Measurements from ENCODE around the gene CABCOCO1. TPM values are rescaled to one million over a fixed set of nuclear protein-coding genes. Genes with fewer than 3 reads are reported as not detected.

Gene CABCOCO1
- total and polyA plus RNA-seq, 2 of the 13 experiments (the other 11 are each of a cell fraction or from before 2014, with no cell fraction given) = not detected

DNA sequence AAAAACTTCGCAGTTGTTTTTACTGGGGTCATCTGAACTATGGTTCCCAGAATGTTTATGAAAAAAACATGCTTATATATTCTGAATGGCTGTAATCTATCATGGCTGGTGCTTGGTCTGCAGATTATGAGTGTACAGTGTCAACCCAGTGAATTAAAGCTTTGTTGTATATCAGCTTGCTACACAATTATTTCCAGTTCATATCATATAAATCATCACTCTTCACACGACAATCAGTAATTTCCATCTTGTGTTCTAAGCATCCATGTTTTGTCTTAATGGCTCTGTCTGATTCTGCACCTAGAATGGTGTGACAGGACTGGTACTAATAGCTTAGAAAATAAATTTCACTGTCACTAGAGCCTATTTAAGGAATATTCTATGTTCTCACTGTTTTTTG lies 83.6 kb downstream of the CABCOCO1 start:
- Histone ChIP-seq H4K20me1 (ENCODE audit: insufficient read depth, low read length) (no peaks in the 10 kb centered on the region), H3K36me3 (replicated peaks in 1 of 2; ENCODE audit: control insufficient read depth in 1 of 2, insufficient read depth in 2 of 2, low read length in 2 of 2) (no peaks in the 10 kb centered on the region), H3K4me1 (ENCODE audit: insufficient read depth, low read length) (peaks cover 26% of the 10 kb centered on the region), H2AFZ (ENCODE audit: low read length) (no peak overlapping the region), H3K4me2 (ENCODE audit: low read depth, low read length) (no peak overlapping the region), H3K79me2 (ENCODE audit: insufficient read depth, low read length) (no peaks in the 10 kb centered on the region), H3K9me3 (ENCODE audit: low read length) (peaks cover 4% of the 10 kb centered on the region; the same call in 1 of the 2 replicates), H3K9ac (ENCODE audit: insufficient read depth, low read depth, low read length) (no peak overlapping the region), H3K4me3 (replicated peaks in 1 of 3; ENCODE audit: insufficient read depth in 1 of 3, low read depth in 2 of 3, low read length in 3 of 3) (no peak overlapping the region), H3K27ac (ENCODE audit: extremely low read length, insufficient read depth, low read length) (no peak overlapping the region), H3K27me3 (ENCODE audit: control insufficient read depth in 1 of 2, insufficient read depth in 2 of 2, low read length in 2 of 2) (no peaks in the 10 kb centered on the region)
- FAIRE-seq (no peak), DNase-seq (ENCODE audit: low spot score) (no peak), ATAC-seq (no peak)
- BruUV-seq (replicated peaks) = no TSS peak
- in situ Hi-C loops (cut with HindIII; ENCODE audit: extremely low pct_ligation_motif_present, low pct_unique_long_range_greater_than_20kb) = no loop called here
- CTCF ChIA-PET (ENCODE audit: low intra/inter-chr PET ratio, low total read pairs) = no interaction called here
- WGBS (ENCODE audit: low lambda C conversion rate) = 50% methylated on average over 2 of the region's 2 CpGs
- TF ChIP-seq, protein P1, sequence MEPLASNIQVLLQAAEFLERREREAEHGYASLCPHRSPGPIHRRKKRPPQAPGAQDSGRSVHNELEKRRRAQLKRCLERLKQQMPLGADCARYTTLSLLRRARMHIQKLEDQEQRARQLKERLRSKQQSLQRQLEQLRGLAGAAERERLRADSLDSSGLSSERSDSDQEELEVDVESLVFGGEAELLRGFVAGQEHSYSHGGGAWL (CRISPR knock-in tag; IDR thresholded peaks at IDR 0.05) = no peak
- TF ChIP-seq KLF13 (CRISPR knock-in tag; IDR thresholded peaks at IDR 0.05) = no peak
- no peak for TF ChIP-seq MZF1 (CRISPR knock-in tag; IDR thresholded peaks at IDR 0.05; ENCODE audit: borderline replicate concordance)
- TF ChIP-seq GLI4 (CRISPR knock-in tag; IDR thresholded peaks at IDR 0.05; ENCODE audit: borderline replicate concordance) = no peak
- TF ChIP-seq DNMT1 (CRISPR knock-in tag; IDR thresholded peaks at IDR 0.05) = no peak
- TF ChIP-seq ZNF607 (CRISPR knock-in tag; IDR thresholded peaks at IDR 0.05; ENCODE audit: borderline replicate concordance) = no peak
- no peak for TF ChIP-seq ZBTB42 (CRISPR knock-in tag; IDR thresholded peaks at IDR 0.05)
- TF ChIP-seq, protein P2, sequence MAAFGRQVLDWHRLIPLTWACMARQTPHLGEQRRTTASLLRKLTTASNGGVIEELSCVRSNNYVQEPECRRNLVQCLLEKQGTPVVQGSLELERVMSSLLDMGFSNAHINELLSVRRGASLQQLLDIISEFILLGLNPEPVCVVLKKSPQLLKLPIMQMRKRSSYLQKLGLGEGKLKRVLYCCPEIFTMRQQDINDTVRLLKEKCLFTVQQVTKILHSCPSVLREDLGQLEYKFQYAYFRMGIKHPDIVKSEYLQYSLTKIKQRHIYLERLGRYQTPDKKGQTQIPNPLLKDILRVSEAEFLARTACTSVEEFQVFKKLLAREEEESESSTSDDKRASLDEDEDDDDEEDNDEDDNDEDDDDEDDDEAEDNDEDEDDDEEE (CRISPR knock-in tag; IDR thresholded peaks at IDR 0.05) = no peak
- TF ChIP-seq CBX1 (IDR thresholded peaks at IDR 0.05; ENCODE audit: low read depth) = no peak
- TF ChIP-seq CBX2 (IDR thresholded peaks at IDR 0.05; ENCODE audit: low read depth, low read length) = no peak
- no peak for TF ChIP-seq CBX2 (CRISPR knock-in tag; IDR thresholded peaks at IDR 0.05; ENCODE audit: low read depth)
- TF ChIP-seq TCF7L2 (IDR thresholded peaks at IDR 0.05; ENCODE audit: low read depth, low read length) = no peak
- TF ChIP-seq, protein P3, sequence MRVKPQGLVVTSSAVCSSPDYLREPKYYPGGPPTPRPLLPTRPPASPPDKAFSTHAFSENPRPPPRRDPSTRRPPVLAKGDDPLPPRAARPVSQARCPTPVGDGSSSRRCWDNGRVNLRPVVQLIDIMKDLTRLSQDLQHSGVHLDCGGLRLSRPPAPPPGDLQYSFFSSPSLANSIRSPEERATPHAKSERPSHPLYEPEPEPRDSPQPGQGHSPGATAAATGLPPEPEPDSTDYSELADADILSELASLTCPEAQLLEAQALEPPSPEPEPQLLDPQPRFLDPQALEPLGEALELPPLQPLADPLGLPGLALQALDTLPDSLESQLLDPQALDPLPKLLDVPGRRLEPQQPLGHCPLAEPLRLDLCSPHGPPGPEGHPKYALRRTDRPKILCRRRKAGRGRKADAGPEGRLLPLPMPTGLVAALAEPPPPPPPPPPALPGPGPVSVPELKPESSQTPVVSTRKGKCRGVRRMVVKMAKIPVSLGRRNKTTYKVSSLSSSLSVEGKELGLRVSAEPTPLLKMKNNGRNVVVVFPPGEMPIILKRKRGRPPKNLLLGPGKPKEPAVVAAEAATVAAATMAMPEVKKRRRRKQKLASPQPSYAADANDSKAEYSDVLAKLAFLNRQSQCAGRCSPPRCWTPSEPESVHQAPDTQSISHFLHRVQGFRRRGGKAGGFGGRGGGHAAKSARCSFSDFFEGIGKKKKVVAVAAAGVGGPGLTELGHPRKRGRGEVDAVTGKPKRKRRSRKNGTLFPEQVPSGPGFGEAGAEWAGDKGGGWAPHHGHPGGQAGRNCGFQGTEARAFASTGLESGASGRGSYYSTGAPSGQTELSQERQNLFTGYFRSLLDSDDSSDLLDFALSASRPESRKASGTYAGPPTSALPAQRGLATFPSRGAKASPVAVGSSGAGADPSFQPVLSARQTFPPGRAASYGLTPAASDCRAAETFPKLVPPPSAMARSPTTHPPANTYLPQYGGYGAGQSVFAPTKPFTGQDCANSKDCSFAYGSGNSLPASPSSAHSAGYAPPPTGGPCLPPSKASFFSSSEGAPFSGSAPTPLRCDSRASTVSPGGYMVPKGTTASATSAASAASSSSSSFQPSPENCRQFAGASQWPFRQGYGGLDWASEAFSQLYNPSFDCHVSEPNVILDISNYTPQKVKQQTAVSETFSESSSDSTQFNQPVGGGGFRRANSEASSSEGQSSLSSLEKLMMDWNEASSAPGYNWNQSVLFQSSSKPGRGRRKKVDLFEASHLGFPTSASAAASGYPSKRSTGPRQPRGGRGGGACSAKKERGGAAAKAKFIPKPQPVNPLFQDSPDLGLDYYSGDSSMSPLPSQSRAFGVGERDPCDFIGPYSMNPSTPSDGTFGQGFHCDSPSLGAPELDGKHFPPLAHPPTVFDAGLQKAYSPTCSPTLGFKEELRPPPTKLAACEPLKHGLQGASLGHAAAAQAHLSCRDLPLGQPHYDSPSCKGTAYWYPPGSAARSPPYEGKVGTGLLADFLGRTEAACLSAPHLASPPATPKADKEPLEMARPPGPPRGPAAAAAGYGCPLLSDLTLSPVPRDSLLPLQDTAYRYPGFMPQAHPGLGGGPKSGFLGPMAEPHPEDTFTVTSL (CRISPR knock-in tag; IDR thresholded peaks at IDR 0.05; ENCODE audit: borderline replicate concordance) = no peak
- POLR2A ChIA-PET = no interaction called here
- intact Hi-C loops (cut with micrococcal nuclease; ENCODE audit: unreplicated experiment) = no loop called here

All from HepG2 (cell line).